ENCODE data around the gene CUEDC1. TPM values are rescaled to one million over a fixed set of nuclear protein-coding genes. Genes with fewer than 3 reads are reported as not detected.

The CUEDC1 gene
- total and polyA plus RNA-seq, 2 of the 13 experiments (the other 11 are each of a cell fraction or from before 2014, with no cell fraction given), result 7.4 to 12.9 TPM

GRCh38 chr17:57993471-57994365, 38.5 kb upstream of the CUEDC1 start (continued):
- TF ChIP-seq ZNF468 (CRISPR knock-in tag; IDR thresholded peaks at IDR 0.05) (no peak), NONO (IDR thresholded peaks at IDR 0.05) (no peak), NONO (CRISPR knock-in tag; conservative IDR thresholded peaks at IDR 0.05) (peak; percentile 70), ZBTB44 (CRISPR knock-in tag; IDR thresholded peaks at IDR 0.05) (no peak), ZNF331 (CRISPR knock-in tag; IDR thresholded peaks at IDR 0.05) (no peak), ZNF747 (CRISPR knock-in tag; IDR thresholded peaks at IDR 0.05; ENCODE audit: borderline replicate concordance) (no peak), AHR (CRISPR knock-in tag; IDR thresholded peaks at IDR 0.05) (no peak), SKIL (CRISPR knock-in tag; IDR thresholded peaks at IDR 0.05; ENCODE audit: borderline replicate concordance) (0 out of 2 replicates have a peak, but pooled peaks have one; percentile 37), HNF1A (IDR thresholded peaks at IDR 0.05; ENCODE audit: low read depth) (no peak), HNF1A (CRISPR knock-in tag; IDR thresholded peaks at IDR 0.05; ENCODE audit: borderline replicate concordance) (peak; percentile 21; the same call in 1 of the 2 replicates), SPEN (CRISPR knock-in tag; IDR thresholded peaks at IDR 0.05; ENCODE audit: low read depth) (no peak), HOXA5 (CRISPR knock-in tag; IDR thresholded peaks at IDR 0.05) (no peak), MNT (IDR thresholded peaks at IDR 0.05) (no peak), RARA (CRISPR knock-in tag; IDR thresholded peaks at IDR 0.05) (peak; percentile 68)

Data from HepG2 (cell line).